ENCODE data around the gene TMEM201. TPM values are rescaled to one million over a fixed set of nuclear protein-coding genes. Genes with fewer than 3 reads are reported as not detected.
A peak's percentile ranks its signal among the peaks of the same experiment; 100 is the strongest.

TMEM201 gene
- polyA plus RNA-seq, 2 of the 4 experiments (the other 2 are of a cell fraction), result 1.9 to 8.7 TPM

DNA sequence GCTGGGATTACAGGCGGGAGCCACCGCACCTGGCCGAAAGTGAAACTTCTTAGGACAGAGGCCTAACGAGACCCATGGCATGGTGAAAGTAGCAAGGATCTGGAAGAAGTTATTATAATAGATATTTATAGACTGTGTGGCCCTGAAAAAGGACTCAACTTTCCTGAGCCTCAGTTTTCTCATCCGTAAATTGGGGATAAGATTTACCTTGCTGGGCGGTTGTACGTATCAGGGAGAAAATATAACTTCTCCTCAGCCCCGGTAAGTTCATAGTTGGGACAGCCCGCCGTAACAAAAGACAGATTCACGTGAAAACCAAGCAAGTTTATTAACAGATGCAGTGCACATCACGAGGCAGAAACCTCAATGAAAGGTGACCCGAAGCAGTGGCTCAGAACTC is 57.3 kb downstream of the TMEM201 start:
- H3K27ac ChIP-seq, result no peak overlapping the region
- DNase-seq (ENCODE audit: low read depth in 1 of 2, low spot score in 1 of 2), result no peak
- no peak for FAIRE-seq
- 87% methylated on average over 13 of the region's 13 CpGs for WGBS (ENCODE audit: missing lambda C conversion rate)
- H3K4me3 ChIP-seq, result no peak overlapping the region
- CTCF ChIA-PET, result interaction anchor here (3.0 kb wide), 1 partner anchor 20 kb away, joined by 13 read pairs; no protein-coding TSS in a partner anchor
- ATAC-seq, result no peak
- no peak for TF ChIP-seq PHF8 (IDR thresholded peaks at IDR 0.05; ENCODE audit: borderline replicate concordance, low read depth)
- no peaks in the 10 kb centered on the region for H3K4me1 ChIP-seq
- no peak overlapping the region for H3K4me2 ChIP-seq
- H3K9me3 ChIP-seq, result no peaks in the 10 kb centered on the region
- POLR2A ChIA-PET, result no interaction called here

DNA sequence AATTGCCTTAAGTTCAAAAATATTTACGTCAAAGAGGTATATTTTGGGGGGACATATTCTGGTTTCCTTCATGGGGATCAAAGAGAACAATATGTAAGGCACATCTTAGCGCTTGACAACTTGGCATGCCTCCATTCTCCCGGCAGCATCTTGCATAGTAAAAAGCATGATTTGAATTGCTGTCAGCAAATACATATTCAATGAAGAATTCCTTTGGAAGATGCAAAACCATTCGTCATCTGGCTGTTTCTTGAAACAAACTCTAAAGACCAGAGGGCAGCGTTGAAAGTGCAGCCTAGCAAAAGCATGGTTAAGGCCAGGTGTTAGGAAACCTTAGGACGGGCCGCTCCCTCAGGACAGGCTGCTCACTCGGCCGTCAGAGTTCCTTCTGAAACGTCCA is 59.5 kb downstream of the TMEM201 start:
- no peaks in the 10 kb centered on the region for H3K9me3 ChIP-seq
- no peak overlapping the region for H3K27ac ChIP-seq
- no peak overlapping the region for H3K4me2 ChIP-seq
- ATAC-seq (no peak), FAIRE-seq (no peak), DNase-seq (ENCODE audit: low read depth in 1 of 2, low spot score in 1 of 2) (no peak)
- H3K4me1 ChIP-seq, result no peaks in the 10 kb centered on the region
- POLR2A ChIA-PET, result no interaction called here
- CTCF ChIA-PET, result interaction anchor here (0.6 to 1.1 kb wide), 2 partner anchors 22 to 212 kb away, joined by 3 read pairs; no protein-coding TSS in a partner anchor
- H3K4me3 ChIP-seq, result no peak overlapping the region
- WGBS (ENCODE audit: missing lambda C conversion rate), result 66% methylated on average over 10 of the region's 10 CpGs
- no peak for TF ChIP-seq NPAS2 (CRISPR knock-in tag; IDR thresholded peaks at IDR 0.05; ENCODE audit: borderline replicate concordance)
- no peak for TF ChIP-seq TP53 (CRISPR knock-in tag; IDR thresholded peaks at IDR 0.05)
- TF ChIP-seq HOXB13 (CRISPR knock-in tag; IDR thresholded peaks at IDR 0.05; ENCODE audit: low read depth), result no peak
- no peak for TF ChIP-seq PBX3 (IDR thresholded peaks at IDR 0.05)
- no peak for TF ChIP-seq CTCF (IDR thresholded peaks at IDR 0.05)
- TF ChIP-seq RNF2 (IDR thresholded peaks at IDR 0.05; ENCODE audit: borderline replicate concordance, low read depth), result no peak
- no peak for TF ChIP-seq HMGXB4 (CRISPR knock-in tag; IDR thresholded peaks at IDR 0.05; ENCODE audit: borderline replicate concordance)
- no peak for TF ChIP-seq SMC3 (IDR thresholded peaks at IDR 0.05)
- TF ChIP-seq FOSB (CRISPR knock-in tag; IDR thresholded peaks at IDR 0.05), result no peak
- no peak for TF ChIP-seq ZNF302 (CRISPR knock-in tag; IDR thresholded peaks at IDR 0.05)

- FAIRE-seq, result no peak
These were observed 61.1 kb downstream of the TMEM201 start for GRCh38 chr1:9649769-9650168.

GRCh38 chr1:9651220-9651564 is 62.5 kb downstream of the TMEM201 start:
- no peaks in the 10 kb centered on the region for H3K4me1 ChIP-seq
- ATAC-seq, result no peak
- peak overlapping the region; percentile 47; the same call in 2 of the 3 replicates for H3K4me3 ChIP-seq
- 50% methylated on average over 10 of the region's 10 CpGs for WGBS (ENCODE audit: missing lambda C conversion rate)
- ChIA-PET CTCF (interaction anchor here (0.6 to 3.0 kb wide), 3 partner anchors 16 to 123 kb away, joined by 3 to 8 read pairs (median 8); no protein-coding TSS in a partner anchor), POLR2A (interaction anchor here (0.7 kb wide), 1 partner anchor 1300 kb away, joined by 3 read pairs; no protein-coding TSS in a partner anchor)
- no peak for DNase-seq (ENCODE audit: low read depth in 1 of 2, low spot score in 1 of 2)
- H3K4me2 ChIP-seq, result peak overlapping the region; percentile 96
- H3K27ac ChIP-seq, result no peak overlapping the region
- H3K9me3 ChIP-seq, result no peaks in the 10 kb centered on the region
- peak; percentile 67; the same call in 1 of the 2 replicates for TF ChIP-seq CBX8 (IDR thresholded peaks at IDR 0.05)
- no peak for TF ChIP-seq ZC3H11A (IDR thresholded peaks at IDR 0.05)
- no peak for FAIRE-seq

More at GRCh38 chr1:9649769-9650168, 61.1 kb downstream of the TMEM201 start:
- POLR2A ChIA-PET, result no interaction called here
- no peaks in the 10 kb centered on the region for H3K9me3 ChIP-seq
- DNase-seq (ENCODE audit: low read depth in 1 of 2, low spot score in 1 of 2), result no peak
- no peak overlapping the region for H3K4me2 ChIP-seq
- no peak for ATAC-seq
- CTCF ChIA-PET, result interaction anchor here (0.6 to 3.0 kb wide), 3 partner anchors 18 to 36 kb away, joined by 3 to 8 read pairs (median 5); no protein-coding TSS in a partner anchor
- H3K27ac ChIP-seq, result no peak overlapping the region
- H3K4me3 ChIP-seq, result no peak overlapping the region
- 68% methylated on average over 3 of the region's 3 CpGs for WGBS (ENCODE audit: missing lambda C conversion rate)
- TF ChIP-seq FOSL2 (IDR thresholded peaks at IDR 0.05) (no peak), FOSL2 (CRISPR knock-in tag; IDR thresholded peaks at IDR 0.05) (no peak), CHD2 (IDR thresholded peaks at IDR 0.05; ENCODE audit: low read length, partially characterized antibody) (no peak), KDM1A (IDR thresholded peaks at IDR 0.05; ENCODE audit: low read depth) (no peak), ZNF302 (CRISPR knock-in tag; IDR thresholded peaks at IDR 0.05) (no peak), JUNB (IDR thresholded peaks at IDR 0.05) (no peak), JUN (IDR thresholded peaks at IDR 0.05) (no peak), CBX2 (IDR thresholded peaks at IDR 0.05; ENCODE audit: borderline replicate concordance, low read depth) (no peak), MAZ (IDR thresholded peaks at IDR 0.05; ENCODE audit: borderline replicate concordance, low read depth, low read length) (no peak)
- no peaks in the 10 kb centered on the region for H3K4me1 ChIP-seq

Measured in A549 (cell line).